ENCODE results near the gene GALNTL6. TPM values are rescaled to one million over a fixed set of nuclear protein-coding genes. Genes with fewer than 3 reads are reported as not detected.

Gene GALNTL6
- total RNA-seq, 1 donor from 2014 or later = 0.10 TPM

DNA sequence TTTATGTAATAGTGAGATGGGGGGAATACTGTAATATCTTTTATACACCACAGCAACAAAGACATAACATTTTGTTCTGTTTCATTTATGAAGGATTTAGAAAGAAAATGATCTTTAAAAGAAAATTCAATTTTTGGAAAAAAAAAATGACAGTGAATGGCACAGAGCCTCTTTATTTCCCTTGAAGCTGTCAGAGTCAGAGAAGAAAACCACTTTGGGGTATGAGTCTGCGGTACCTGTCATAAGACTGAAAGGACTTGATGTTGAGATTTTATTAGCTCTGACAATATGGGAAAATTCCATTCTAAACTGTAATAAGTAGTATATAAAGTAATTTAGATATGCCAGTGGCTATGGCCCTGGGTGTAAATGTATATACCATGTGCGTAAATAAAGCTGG is 134.8 kb downstream of the GALNTL6 start:
- Mint-ChIP-seq H3K9me3 (ENCODE audit: unreplicated experiment) (no peaks in the 10 kb centered on the region), H3K27ac (ENCODE audit: unreplicated experiment) (no peak overlapping the region), H3K4me1 (ENCODE audit: unreplicated experiment) (no peaks in the 10 kb centered on the region), H3K36me3 (ENCODE audit: low read depth, unreplicated experiment) (no peaks in the 10 kb centered on the region), H3K27me3 (ENCODE audit: unreplicated experiment) (peaks cover under 1% of the 10 kb centered on the region), H3K4me3 (ENCODE audit: unreplicated experiment) (no peak overlapping the region)
- no peak for DNase-seq (ENCODE audit: low spot score)
- TF ChIP-seq, protein P1, sequence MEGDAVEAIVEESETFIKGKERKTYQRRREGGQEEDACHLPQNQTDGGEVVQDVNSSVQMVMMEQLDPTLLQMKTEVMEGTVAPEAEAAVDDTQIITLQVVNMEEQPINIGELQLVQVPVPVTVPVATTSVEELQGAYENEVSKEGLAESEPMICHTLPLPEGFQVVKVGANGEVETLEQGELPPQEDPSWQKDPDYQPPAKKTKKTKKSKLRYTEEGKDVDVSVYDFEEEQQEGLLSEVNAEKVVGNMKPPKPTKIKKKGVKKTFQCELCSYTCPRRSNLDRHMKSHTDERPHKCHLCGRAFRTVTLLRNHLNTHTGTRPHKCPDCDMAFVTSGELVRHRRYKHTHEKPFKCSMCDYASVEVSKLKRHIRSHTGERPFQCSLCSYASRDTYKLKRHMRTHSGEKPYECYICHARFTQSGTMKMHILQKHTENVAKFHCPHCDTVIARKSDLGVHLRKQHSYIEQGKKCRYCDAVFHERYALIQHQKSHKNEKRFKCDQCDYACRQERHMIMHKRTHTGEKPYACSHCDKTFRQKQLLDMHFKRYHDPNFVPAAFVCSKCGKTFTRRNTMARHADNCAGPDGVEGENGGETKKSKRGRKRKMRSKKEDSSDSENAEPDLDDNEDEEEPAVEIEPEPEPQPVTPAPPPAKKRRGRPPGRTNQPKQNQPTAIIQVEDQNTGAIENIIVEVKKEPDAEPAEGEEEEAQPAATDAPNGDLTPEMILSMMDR (IDR thresholded peaks at IDR 0.05; ENCODE audit: unreplicated experiment) = no peak

DNA sequence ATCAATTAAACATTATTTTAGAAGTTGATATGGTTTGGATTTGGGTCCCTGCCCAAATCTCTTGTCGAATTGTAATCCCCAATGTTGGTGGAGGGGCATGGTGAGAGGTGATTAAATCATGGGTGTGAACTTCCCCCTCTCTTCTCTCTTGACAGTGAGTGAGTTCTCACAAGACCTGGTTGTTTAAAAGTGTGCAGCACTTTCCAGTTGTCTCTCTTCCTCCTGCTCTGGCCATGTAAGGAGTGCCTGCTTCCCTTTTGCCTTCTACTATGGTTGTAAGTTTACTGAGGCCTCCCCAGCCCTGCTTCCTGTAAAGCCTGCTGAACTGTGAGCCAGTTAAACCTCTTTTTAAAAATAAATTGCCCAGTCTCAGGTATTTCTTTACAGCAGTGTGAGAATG is 141.4 kb downstream of the GALNTL6 start:
- Mint-ChIP-seq H3K4me1 (ENCODE audit: unreplicated experiment) (peaks cover 4% of the 10 kb centered on the region), H3K27ac (ENCODE audit: unreplicated experiment) (no peak overlapping the region), H3K4me3 (ENCODE audit: unreplicated experiment) (no peak overlapping the region), H3K27me3 (ENCODE audit: unreplicated experiment) (peaks cover 2% of the 10 kb centered on the region), H3K36me3 (ENCODE audit: low read depth, unreplicated experiment) (no peaks in the 10 kb centered on the region), H3K9me3 (ENCODE audit: unreplicated experiment) (no peaks in the 10 kb centered on the region)
- no peak for DNase-seq (ENCODE audit: low spot score)
- TF ChIP-seq, protein P1 (IDR thresholded peaks at IDR 0.05; ENCODE audit: unreplicated experiment) = no peak

DNA sequence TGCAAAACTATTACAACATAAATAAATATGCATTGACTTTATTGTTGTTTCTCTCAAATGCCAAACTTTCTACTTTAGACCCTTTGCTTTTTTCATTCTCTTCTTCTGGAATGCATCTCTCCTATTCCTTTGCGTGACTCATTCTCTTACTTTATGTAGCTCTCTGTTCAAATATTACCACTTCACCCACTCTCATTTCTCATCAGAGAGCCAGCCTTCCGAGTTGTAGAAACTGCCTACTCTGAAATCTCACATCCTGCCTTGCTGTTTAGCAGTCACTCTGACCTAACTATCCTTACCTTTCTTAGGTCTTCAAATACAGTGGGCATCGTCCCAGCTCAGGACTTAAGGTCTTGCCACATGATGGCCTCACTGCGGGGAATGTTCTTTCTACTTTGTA is 143.5 kb downstream of the GALNTL6 start:
- peaks cover 2% of the 10 kb centered on the region for H3K27me3 Mint-ChIP-seq (ENCODE audit: unreplicated experiment)
- no peak for DNase-seq (ENCODE audit: low spot score)
- H3K36me3 Mint-ChIP-seq (ENCODE audit: low read depth, unreplicated experiment) = no peaks in the 10 kb centered on the region
- TF ChIP-seq, protein P1 (IDR thresholded peaks at IDR 0.05; ENCODE audit: unreplicated experiment) = no peak
- no peaks in the 10 kb centered on the region for H3K9me3 Mint-ChIP-seq (ENCODE audit: unreplicated experiment)
- peaks cover 4% of the 10 kb centered on the region for H3K4me1 Mint-ChIP-seq (ENCODE audit: unreplicated experiment)
- H3K4me3 Mint-ChIP-seq (ENCODE audit: unreplicated experiment) = no peak overlapping the region
- H3K27ac Mint-ChIP-seq (ENCODE audit: unreplicated experiment) = no peak overlapping the region

DNA sequence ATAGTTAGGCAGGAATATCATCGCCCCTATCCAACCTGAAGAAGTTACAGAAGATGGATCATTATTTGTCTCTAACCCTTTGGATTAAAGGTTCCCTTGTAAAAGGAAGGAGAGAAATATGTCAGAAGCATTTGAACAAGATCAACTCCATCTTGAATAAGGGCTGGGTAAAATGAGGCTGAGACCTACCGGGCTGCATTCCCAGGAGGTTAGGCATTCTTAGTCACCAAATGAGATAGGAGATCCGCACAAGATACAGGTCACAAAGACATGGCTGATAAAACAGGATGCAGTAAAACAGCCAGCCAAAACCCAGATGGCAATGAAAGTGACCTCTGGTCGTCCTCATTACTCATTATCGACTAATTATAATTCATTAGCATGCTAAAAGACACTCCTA is 148.9 kb downstream of the GALNTL6 start:
- H3K4me3 Mint-ChIP-seq (ENCODE audit: unreplicated experiment) = no peak overlapping the region
- H3K27ac Mint-ChIP-seq (ENCODE audit: unreplicated experiment) = no peak overlapping the region
- no peaks in the 10 kb centered on the region for H3K4me1 Mint-ChIP-seq (ENCODE audit: unreplicated experiment)
- H3K27me3 Mint-ChIP-seq (ENCODE audit: unreplicated experiment) = no peaks in the 10 kb centered on the region
- TF ChIP-seq, protein P1 (IDR thresholded peaks at IDR 0.05; ENCODE audit: unreplicated experiment) = no peak
- DNase-seq (ENCODE audit: low spot score) = no peak
- no peaks in the 10 kb centered on the region for H3K9me3 Mint-ChIP-seq (ENCODE audit: unreplicated experiment)
- no peaks in the 10 kb centered on the region for H3K36me3 Mint-ChIP-seq (ENCODE audit: low read depth, unreplicated experiment)

DNA sequence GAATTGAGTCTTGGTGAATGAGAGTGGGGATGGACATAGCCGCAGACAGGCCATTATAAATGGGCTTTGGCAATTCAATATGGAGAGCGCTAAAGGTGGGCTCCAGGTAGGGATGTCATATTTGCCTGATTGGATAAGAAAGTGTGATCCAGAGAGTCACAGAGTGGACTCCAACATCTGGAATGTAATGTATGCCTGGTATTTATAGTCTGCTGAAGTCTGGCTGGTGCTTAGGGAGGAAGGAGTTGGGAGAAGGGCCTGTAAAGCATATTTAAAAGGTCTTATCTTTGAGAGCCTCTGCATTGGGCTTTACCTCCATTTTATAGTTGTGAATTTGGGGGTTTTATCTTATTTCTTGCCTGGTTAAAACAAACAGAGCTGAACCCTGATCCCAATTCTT is 153.2 kb downstream of the GALNTL6 start:
- H3K27me3 Mint-ChIP-seq (ENCODE audit: unreplicated experiment) = no peaks in the 10 kb centered on the region
- no peak for DNase-seq (ENCODE audit: low spot score)
- no peak overlapping the region for H3K4me3 Mint-ChIP-seq (ENCODE audit: unreplicated experiment)
- no peaks in the 10 kb centered on the region for H3K4me1 Mint-ChIP-seq (ENCODE audit: unreplicated experiment)
- no peak overlapping the region for H3K27ac Mint-ChIP-seq (ENCODE audit: unreplicated experiment)
- TF ChIP-seq, protein P1 (IDR thresholded peaks at IDR 0.05; ENCODE audit: unreplicated experiment) = no peak
- H3K9me3 Mint-ChIP-seq (ENCODE audit: unreplicated experiment) = no peaks in the 10 kb centered on the region
- no peaks in the 10 kb centered on the region for H3K36me3 Mint-ChIP-seq (ENCODE audit: low read depth, unreplicated experiment)
